ENCODE results near the gene PTPRE.

PTPRE gene

DNA sequence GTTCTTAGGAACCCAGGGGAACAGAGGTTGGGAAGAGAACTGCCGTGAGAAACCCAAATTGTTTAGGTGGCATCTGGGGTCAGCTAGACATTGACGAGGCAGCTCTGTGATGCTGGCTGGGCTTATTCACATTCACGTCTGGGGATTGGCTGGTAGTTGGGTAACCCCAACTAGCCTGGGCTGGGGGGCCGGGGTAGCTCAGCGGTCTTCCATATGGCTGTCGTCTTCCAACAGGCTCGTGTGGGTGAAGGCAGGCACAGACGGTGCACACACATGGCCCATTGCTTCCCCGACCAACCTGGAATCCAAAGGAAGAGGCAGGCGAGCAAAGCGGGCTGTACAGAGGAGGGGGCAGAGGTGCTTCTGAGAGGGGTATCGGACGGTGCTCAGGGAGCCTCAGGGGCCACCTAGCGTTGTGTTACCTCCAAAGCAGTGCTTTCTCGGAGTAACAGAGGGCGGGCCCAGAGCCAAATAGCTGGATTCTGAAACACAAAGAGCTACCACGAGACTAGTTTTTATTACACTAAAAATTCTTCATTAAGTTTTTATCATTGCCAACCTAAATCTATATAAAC lies 184.8 kb downstream of the PTPRE start:
- peaks cover 0 to 7% of the 10 kb centered on the region in 2 experiments; a peak in 1 of 3 replicates for H3K36me3 ChIP-seq (ENCODE audit: control insufficient read depth in 2 of 2, insufficient read depth in 1 of 2, low read length in 2 of 2)
- H3K9me3 ChIP-seq (ENCODE audit: control insufficient read depth, insufficient read depth, low read depth, low read length), result no peaks in the 10 kb centered on the region
- POLR2A ChIA-PET, result no interaction called here
- H3K27ac ChIP-seq (ENCODE audit: extremely low read depth, low read depth, low read length), result no peak overlapping the region
- CTCF ChIA-PET, result no interaction called here
- TF ChIP-seq ZBTB7A (tag by site-specific recombination; IDR thresholded peaks at IDR 0.05; ENCODE audit: low read depth) (no peak), HOXD13 (CRISPR knock-in tag; IDR thresholded peaks at IDR 0.05; ENCODE audit: borderline replicate concordance) (no peak), ZNF266 (tag by site-specific recombination; IDR thresholded peaks at IDR 0.05; ENCODE audit: low read depth) (no peak), ZFP3 (tag by site-specific recombination; IDR thresholded peaks at IDR 0.05; ENCODE audit: low read depth) (no peak), ZNF114 (tag by site-specific recombination; IDR thresholded peaks at IDR 0.05) (no peak), ZNF76 (tag by site-specific recombination; IDR thresholded peaks at IDR 0.05; ENCODE audit: borderline replicate concordance, low read depth) (no peak), ZNF138 (tag by site-specific recombination; IDR thresholded peaks at IDR 0.05; ENCODE audit: borderline replicate concordance) (no peak), ZNF341 (tag by site-specific recombination; IDR thresholded peaks at IDR 0.05; ENCODE audit: low read depth) (no peak), ZNF792 (tag by site-specific recombination; IDR thresholded peaks at IDR 0.05) (no peak), TCF7L2 (IDR thresholded peaks at IDR 0.05; ENCODE audit: borderline replicate concordance, low read depth, low read length) (no peak), ZNF37A (tag by site-specific recombination; IDR thresholded peaks at IDR 0.05) (no peak), ZNF776 (tag by site-specific recombination; IDR thresholded peaks at IDR 0.05; ENCODE audit: borderline replicate concordance) (no peak), ZNF785 (tag by site-specific recombination; IDR thresholded peaks at IDR 0.05) (no peak), MEIS1 (CRISPR knock-in tag; IDR thresholded peaks at IDR 0.05; ENCODE audit: borderline replicate concordance) (no peak)
- TF ChIP-seq, protein P1, sequence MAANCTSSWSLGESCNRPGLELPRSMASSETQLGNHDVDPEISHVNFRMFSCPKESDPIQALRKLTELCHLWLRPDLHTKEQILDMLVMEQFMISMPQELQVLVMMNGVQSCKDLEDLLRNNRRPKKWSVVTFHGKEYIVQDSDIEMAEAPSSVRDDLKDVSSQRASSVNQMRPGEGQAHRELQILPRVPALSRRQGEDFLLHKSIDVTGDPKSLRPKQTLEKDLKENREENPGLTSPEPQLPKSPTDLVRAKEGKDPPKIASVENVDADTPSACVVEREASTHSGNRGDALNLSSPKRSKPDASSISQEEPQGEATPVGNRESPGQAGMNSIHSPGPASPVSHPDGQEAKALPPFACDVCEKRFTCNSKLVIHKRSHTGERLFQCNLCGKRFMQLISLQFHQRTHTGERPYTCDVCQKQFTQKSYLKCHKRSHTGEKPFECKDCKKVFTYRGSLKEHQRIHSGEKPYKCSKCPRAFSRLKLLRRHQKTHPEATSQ (tag by site-specific recombination; IDR thresholded peaks at IDR 0.05), result no peak
- TF ChIP-seq, protein P2, sequence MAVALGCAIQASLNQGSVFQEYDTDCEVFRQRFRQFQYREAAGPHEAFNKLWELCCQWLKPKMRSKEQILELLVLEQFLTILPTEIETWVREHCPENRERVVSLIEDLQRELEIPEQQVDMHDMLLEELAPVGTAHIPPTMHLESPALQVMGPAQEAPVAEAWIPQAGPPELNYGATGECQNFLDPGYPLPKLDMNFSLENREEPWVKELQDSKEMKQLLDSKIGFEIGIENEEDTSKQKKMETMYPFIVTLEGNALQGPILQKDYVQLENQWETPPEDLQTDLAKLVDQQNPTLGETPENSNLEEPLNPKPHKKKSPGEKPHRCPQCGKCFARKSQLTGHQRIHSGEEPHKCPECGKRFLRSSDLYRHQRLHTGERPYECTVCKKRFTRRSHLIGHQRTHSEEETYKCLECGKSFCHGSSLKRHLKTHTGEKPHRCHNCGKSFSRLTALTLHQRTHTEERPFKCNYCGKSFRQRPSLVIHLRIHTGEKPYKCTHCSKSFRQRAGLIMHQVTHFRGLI (tag by site-specific recombination; IDR thresholded peaks at IDR 0.05), result no peak
- TF ChIP-seq, protein P3, sequence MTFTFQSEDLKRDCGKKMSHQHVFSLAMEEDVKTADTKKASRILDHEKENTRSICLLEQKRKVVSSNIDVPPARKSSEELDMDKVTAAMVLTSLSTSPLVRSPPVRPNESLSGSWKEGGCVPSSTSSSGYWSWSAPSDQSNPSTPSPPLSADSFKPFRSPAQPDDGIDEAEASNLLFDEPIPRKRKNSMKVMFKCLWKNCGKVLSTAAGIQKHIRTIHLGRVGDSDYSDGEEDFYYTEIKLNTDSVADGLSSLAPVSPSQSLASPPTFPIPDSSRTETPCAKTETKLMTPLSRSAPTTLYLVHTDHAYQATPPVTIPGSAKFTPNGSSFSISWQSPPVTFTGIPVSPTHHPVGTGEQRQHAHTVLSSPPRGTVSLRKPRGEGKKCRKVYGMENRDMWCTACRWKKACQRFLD (tag by site-specific recombination; IDR thresholded peaks at IDR 0.05), result no peak
- H3K4me3 ChIP-seq (ENCODE audit: low read depth, low read length), result no peak overlapping the region
- H3K4me1 ChIP-seq (ENCODE audit: control insufficient read depth, insufficient read depth, low read length), result no peaks in the 10 kb centered on the region

DNA sequence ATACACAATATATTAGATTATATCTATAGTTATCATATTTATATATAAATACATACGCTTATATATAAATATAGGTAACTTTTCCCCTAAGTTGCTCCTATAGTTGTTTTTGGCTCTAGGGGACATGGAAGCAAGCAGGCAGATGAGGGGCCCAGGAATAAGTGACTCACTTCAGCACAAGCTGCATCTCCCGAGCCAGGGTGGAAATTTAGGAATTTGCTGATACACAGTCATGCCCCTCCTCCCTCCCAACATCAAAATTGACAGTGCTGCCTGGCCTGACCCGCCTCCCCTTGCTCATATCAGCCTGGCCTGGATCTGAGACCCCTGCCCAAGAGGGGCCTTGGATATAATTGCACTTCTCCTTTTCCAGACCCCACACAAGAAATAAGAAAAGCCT lies 185.6 kb downstream of the PTPRE start:
- POLR2A ChIA-PET, result no interaction called here
- H3K9me3 ChIP-seq (ENCODE audit: control insufficient read depth, insufficient read depth, low read depth, low read length), result no peaks in the 10 kb centered on the region
- CTCF ChIA-PET, result no interaction called here
- no peak overlapping the region for H3K27ac ChIP-seq (ENCODE audit: extremely low read depth, low read depth, low read length)
- no peaks in the 10 kb centered on the region for H3K4me1 ChIP-seq (ENCODE audit: control insufficient read depth, insufficient read depth, low read length)
- H3K36me3 ChIP-seq (ENCODE audit: control insufficient read depth in 2 of 2, insufficient read depth in 1 of 2, low read length in 2 of 2), result peaks cover under 1 to 14% of the 10 kb centered on the region in 2 experiments; a peak in 2 of 3 replicates
- H3K4me3 ChIP-seq (ENCODE audit: low read depth, low read length), result no peak overlapping the region
- TF ChIP-seq ZNF654 (tag by site-specific recombination; IDR thresholded peaks at IDR 0.05; ENCODE audit: low read depth) (no peak), ZNF366 (tag by site-specific recombination; conservative IDR thresholded peaks at IDR 0.05) (no peak), ZNF433 (tag by site-specific recombination; IDR thresholded peaks at IDR 0.05; ENCODE audit: low read depth) (no peak), PRDM1 (tag by site-specific recombination; IDR thresholded peaks at IDR 0.05) (no peak), BCL11A (tag by site-specific recombination; IDR thresholded peaks at IDR 0.05; ENCODE audit: low read depth) (no peak), KLF16 (tag by site-specific recombination; IDR thresholded peaks at IDR 0.05) (no peak), ZNF175 (tag by site-specific recombination; IDR thresholded peaks at IDR 0.05) (no peak)
- TF ChIP-seq, protein P4, sequence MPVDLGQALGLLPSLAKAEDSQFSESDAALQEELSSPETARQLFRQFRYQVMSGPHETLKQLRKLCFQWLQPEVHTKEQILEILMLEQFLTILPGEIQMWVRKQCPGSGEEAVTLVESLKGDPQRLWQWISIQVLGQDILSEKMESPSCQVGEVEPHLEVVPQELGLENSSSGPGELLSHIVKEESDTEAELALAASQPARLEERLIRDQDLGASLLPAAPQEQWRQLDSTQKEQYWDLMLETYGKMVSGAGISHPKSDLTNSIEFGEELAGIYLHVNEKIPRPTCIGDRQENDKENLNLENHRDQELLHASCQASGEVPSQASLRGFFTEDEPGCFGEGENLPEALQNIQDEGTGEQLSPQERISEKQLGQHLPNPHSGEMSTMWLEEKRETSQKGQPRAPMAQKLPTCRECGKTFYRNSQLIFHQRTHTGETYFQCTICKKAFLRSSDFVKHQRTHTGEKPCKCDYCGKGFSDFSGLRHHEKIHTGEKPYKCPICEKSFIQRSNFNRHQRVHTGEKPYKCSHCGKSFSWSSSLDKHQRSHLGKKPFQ (tag by site-specific recombination; IDR thresholded peaks at IDR 0.05), result no peak
